NCI-H345 treated with DMSO at 0.1 percent for 48 hours (cell line): ENCODE data around the gene ST7.

ENCODE experiments used
- DNase-seq: peaks from one replicate; lab custom pipeline; 2025; ENCODE audit not compliant: unreplicated experiment; lab: John Stamatoyannopoulos, UW

ST7 gene

GRCh38 chr7:117148971-117149370 is 195.7 kb downstream of the ST7 start:
- DNase-seq, result no peak

- no peak for DNase-seq
Measured at GRCh38 chr7:117149692-117150091, 196.4 kb downstream of the ST7 start.

GRCh38 chr7:117152213-117153007 is 199.1 kb downstream of the ST7 start:
- no peak for DNase-seq

- no peak for DNase-seq
Measured at GRCh38 chr7:117153016-117153545, 199.8 kb downstream of the ST7 start.

GRCh38 chr7:117154721-117155120 is 201.4 kb downstream of the ST7 start:
- DNase-seq, result no peak

- no peak for DNase-seq
Measured at GRCh38 chr7:117155694-117156093, 202.4 kb downstream of the ST7 start.

- peak; percentile 28 for DNase-seq
Measured at GRCh38 chr7:117157241-117158209, 204.2 kb downstream of the ST7 start.

- DNase-seq, result no peak
Measured at GRCh38 chr7:117158941-117159697, 205.8 kb downstream of the ST7 start.

- no peak for DNase-seq
Measured at GRCh38 chr7:117163101-117163500, 209.8 kb downstream of the ST7 start.

GRCh38 chr7:117164620-117165019 is 211.3 kb downstream of the ST7 start:
- DNase-seq, result no peak

- no peak for DNase-seq
Measured at GRCh38 chr7:117165656-117166055, 212.4 kb downstream of the ST7 start.

- DNase-seq, result peak; percentile 22
Measured at GRCh38 chr7:117169907-117170306, 216.6 kb downstream of the ST7 start.

GRCh38 chr7:117171106-117171505 is 217.8 kb downstream of the ST7 start:
- DNase-seq, result no peak

- DNase-seq, result no peak
Measured at GRCh38 chr7:117172283-117172682, 219.0 kb downstream of the ST7 start.

- no peak for DNase-seq
Measured at GRCh38 chr7:117173035-117173770, 219.9 kb downstream of the ST7 start.

- DNase-seq, result no peak
Measured at GRCh38 chr7:117176206-117176605, 222.9 kb downstream of the ST7 start.

GRCh38 chr7:117178600-117178999 is 225.3 kb downstream of the ST7 start:
- no peak for DNase-seq

- no peak for DNase-seq
Measured at GRCh38 chr7:117179701-117180100, 226.4 kb downstream of the ST7 start.

- DNase-seq, result no peak
Measured at GRCh38 chr7:117183729-117184128, 230.4 kb downstream of the ST7 start.

GRCh38 chr7:117184367-117184766 is 231.1 kb downstream of the ST7 start:
- no peak for DNase-seq
